Osteocyte (in vitro differentiated cells): ENCODE data around the gene ACOX1. TPM values are rescaled to one million over a fixed set of nuclear protein-coding genes. Genes with fewer than 3 reads are reported as not detected.
A peak's percentile ranks its signal among the peaks of the same experiment; 100 is the strongest.

Source experiments
- DNase-seq: peaks from one replicate; pipeline ENCODE4 v3.0.0; 2021; ENCODE audit warnings: mixed read lengths; ENCODE audit not compliant: unreplicated experiment; ENCODE audit errors: extremely low spot score
- H3K27ac Mint-ChIP-seq: one replicate; pipeline ENCODE4 v1.8.0; 2021; ENCODE audit warnings: mild to moderate bottlenecking, mixed read lengths; ENCODE audit not compliant: unreplicated experiment
- H3K27me3 Mint-ChIP-seq: one replicate; pipeline ENCODE4 v1.8.0; 2021; ENCODE audit warnings: mixed read lengths; ENCODE audit not compliant: unreplicated experiment
- H3K36me3 Mint-ChIP-seq: one replicate; pipeline ENCODE4 v1.8.0; 2021; ENCODE audit warnings: mixed read lengths; ENCODE audit not compliant: unreplicated experiment
- H3K4me1 Mint-ChIP-seq: one replicate; pipeline ENCODE4 v1.8.0; 2021; ENCODE audit warnings: mixed read lengths; ENCODE audit not compliant: unreplicated experiment
- H3K4me3 Mint-ChIP-seq: one replicate; pipeline ENCODE4 v1.8.0; 2021; ENCODE audit warnings: mild to moderate bottlenecking, moderate library complexity, mixed read lengths; ENCODE audit not compliant: unreplicated experiment
- H3K9me3 Mint-ChIP-seq: one replicate; pipeline ENCODE4 v1.8.0; 2021; ENCODE audit warnings: mixed read lengths; ENCODE audit not compliant: unreplicated experiment
- CTCF ChIP-seq: fragments of 200-600 bp; sonication (generic); IDR thresholded peaks from 2 replicates; pipeline ENCODE4 v1.5.0; 2021; ENCODE audit warnings: antibody characterized with exemption, mild to moderate bottlenecking, moderate library complexity
- total RNA-seq: library from RNA; stranded (reverse); gene quantifications from 2 replicates; pipeline ENCODE4 v1.2.1, GENCODE V29; 2021

Gene ACOX1
- total RNA-seq, 1 donor from 2014 or later, result 48.0 TPM

GRCh38 chr17:75950855-75951554 lies 28.0 kb downstream of the ACOX1 start:
- H3K36me3 Mint-ChIP-seq, result peaks cover 50% of the 10 kb centered on the region
- no peak for TF ChIP-seq CTCF
- peaks cover 7% of the 10 kb centered on the region for H3K4me1 Mint-ChIP-seq
- H3K9me3 Mint-ChIP-seq, result no peaks in the 10 kb centered on the region
- DNase-seq, result no peak
- peak overlapping the region; percentile 41 for H3K27ac Mint-ChIP-seq
- H3K4me3 Mint-ChIP-seq, result no peak overlapping the region
- no peaks in the 10 kb centered on the region for H3K27me3 Mint-ChIP-seq

DNA sequence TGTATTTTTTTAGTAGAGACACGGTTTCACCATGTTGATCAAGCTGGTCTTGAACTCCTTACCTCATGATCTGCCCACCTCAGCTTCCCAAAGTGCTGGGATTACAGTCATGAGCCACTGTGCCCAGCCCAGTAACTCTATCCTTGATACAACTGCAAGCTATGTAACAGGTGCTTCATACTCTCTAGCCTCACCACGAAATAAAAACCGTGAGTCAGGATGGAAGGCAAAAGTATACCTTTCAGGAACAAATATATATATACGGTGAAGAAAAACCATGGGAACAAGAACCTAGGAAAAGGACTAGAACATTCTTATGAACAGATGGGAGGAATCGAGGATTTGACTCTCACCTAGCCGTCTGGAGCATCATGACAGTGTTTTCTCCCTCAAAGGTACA lies 28.5 kb downstream of the ACOX1 start:
- no peak for DNase-seq
- Mint-ChIP-seq H3K36me3 (peaks cover 50% of the 10 kb centered on the region), H3K9me3 (no peaks in the 10 kb centered on the region), H3K27ac (no peak overlapping the region), H3K4me1 (peaks cover 7% of the 10 kb centered on the region), H3K27me3 (no peaks in the 10 kb centered on the region), H3K4me3 (no peak overlapping the region)
- TF ChIP-seq CTCF, result no peak

GRCh38 chr17:75945211-75945610 lies 33.8 kb downstream of the ACOX1 start:
- Mint-ChIP-seq H3K4me3 (no peak overlapping the region), H3K9me3 (no peaks in the 10 kb centered on the region), H3K27ac (no peak overlapping the region), H3K27me3 (no peaks in the 10 kb centered on the region), H3K36me3 (peaks cover 33% of the 10 kb centered on the region), H3K4me1 (peaks cover 11% of the 10 kb centered on the region)
- no peak for TF ChIP-seq CTCF
- no peak for DNase-seq

DNA sequence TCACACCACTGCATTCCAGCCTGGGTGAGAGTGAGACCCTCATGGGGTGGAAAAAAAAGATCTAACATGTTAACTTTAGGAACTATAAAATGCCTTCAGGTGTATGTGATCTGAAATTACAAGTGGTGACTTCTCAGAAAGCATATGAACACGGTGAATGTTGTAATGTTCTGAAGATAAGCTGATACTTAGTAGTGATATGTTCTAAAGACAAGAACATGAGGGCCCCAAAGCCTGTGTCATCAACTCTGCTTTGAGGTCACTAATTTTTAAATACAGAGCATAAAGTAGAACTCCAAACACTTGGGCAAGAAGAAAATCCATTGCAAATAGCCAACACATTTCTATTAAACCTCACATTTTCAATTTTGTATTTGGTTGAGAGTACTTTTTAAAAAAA lies 35.5 kb downstream of the ACOX1 start:
- Mint-ChIP-seq H3K4me3 (no peak overlapping the region), H3K27ac (no peak overlapping the region), H3K4me1 (peaks cover 14% of the 10 kb centered on the region), H3K36me3 (peaks cover 19% of the 10 kb centered on the region), H3K9me3 (no peaks in the 10 kb centered on the region), H3K27me3 (no peaks in the 10 kb centered on the region)
- DNase-seq, result no peak
- TF ChIP-seq CTCF, result no peak

DNA sequence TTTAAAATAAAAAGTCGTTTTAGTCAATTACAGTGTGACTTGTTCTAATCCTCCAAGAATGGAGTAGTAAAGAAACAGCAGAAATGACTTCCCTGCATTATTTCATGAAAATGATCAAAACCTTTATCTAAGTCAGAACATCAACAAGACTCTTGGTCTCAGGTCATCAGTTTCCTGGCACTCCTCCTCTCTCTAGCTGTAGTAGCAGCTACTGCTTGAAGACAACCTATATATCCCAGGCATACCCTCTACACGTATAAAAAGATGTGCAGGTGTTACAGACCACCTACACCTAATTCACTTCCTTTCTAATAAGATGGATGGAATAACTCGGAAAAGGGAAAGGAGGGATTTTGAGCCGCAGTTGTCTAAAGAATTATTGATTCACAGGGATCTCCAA lies 36.5 kb downstream of the ACOX1 start:
- no peaks in the 10 kb centered on the region for H3K27me3 Mint-ChIP-seq
- no peak for DNase-seq
- H3K4me1 Mint-ChIP-seq, result peaks cover 14% of the 10 kb centered on the region
- no peak for TF ChIP-seq CTCF
- peaks cover 14% of the 10 kb centered on the region for H3K36me3 Mint-ChIP-seq
- no peaks in the 10 kb centered on the region for H3K9me3 Mint-ChIP-seq
- H3K27ac Mint-ChIP-seq, result no peak overlapping the region
- H3K4me3 Mint-ChIP-seq, result no peak overlapping the region
